ENCODE data around the gene INPP4A. TPM values are rescaled to one million over a fixed set of nuclear protein-coding genes. Genes with fewer than 3 reads are reported as not detected.

INPP4A gene
- polyA plus RNA-seq, 1 of the 3 experiments (the other 2 are of a cell fraction), result 15.0 TPM

GRCh38 chr2:98550165-98550564 is 105.5 kb downstream of the INPP4A start:
- Histone ChIP-seq H3K9me3 (no peaks in the 10 kb centered on the region), H3K9me2 (no peaks in the 10 kb centered on the region), H3K4me3 (ENCODE audit: low read depth in 2 of 2, low read length in 1 of 2) (no peak overlapping the region), H3K27me3 (ENCODE audit: insufficient read depth) (no peaks in the 10 kb centered on the region), H2AFZ (ENCODE audit: low read depth) (no peak overlapping the region), H3K79me2 (ENCODE audit: insufficient read depth) (no peaks in the 10 kb centered on the region), H3F3A (replicated peaks; ENCODE audit: insufficient read depth) (no peaks in the 10 kb centered on the region), H3K9ac (no peak overlapping the region), H3K36me3 (replicated peaks in 1 of 2; ENCODE audit: control insufficient read depth in 1 of 2, insufficient read depth in 2 of 2, low read length in 1 of 2) (peaks cover 5 to 46% of the 10 kb centered on the region in 2 experiments), H3K4me2 (no peak overlapping the region), H3K27ac (ENCODE audit: low read depth in 2 of 2, low read length in 1 of 2) (no peak overlapping the region), H3K4me1 (ENCODE audit: control insufficient read depth in 1 of 2, insufficient read depth in 2 of 2, low read depth in 1 of 2, low read length in 1 of 2) (no peaks in the 10 kb centered on the region), H4K20me1 (ENCODE audit: insufficient read depth) (no peaks in the 10 kb centered on the region)
- TF ChIP-seq TEAD4 (IDR thresholded peaks at IDR 0.05; ENCODE audit: borderline replicate concordance, insufficient read depth), result no peak
- TF ChIP-seq, protein P1, sequence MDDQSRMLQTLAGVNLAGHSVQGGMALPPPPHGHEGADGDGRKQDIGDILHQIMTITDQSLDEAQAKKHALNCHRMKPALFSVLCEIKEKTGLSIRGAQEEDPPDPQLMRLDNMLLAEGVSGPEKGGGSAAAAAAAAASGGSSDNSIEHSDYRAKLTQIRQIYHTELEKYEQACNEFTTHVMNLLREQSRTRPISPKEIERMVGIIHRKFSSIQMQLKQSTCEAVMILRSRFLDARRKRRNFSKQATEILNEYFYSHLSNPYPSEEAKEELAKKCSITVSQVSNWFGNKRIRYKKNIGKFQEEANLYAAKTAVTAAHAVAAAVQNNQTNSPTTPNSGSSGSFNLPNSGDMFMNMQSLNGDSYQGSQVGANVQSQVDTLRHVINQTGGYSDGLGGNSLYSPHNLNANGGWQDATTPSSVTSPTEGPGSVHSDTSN (IDR thresholded peaks at IDR 0.05), result no peak
- TF ChIP-seq YY1 (IDR thresholded peaks at IDR 0.05; ENCODE audit: low read depth), result no peak
- no peak for TF ChIP-seq POLR2AphosphoS5 (IDR thresholded peaks at IDR 0.05; ENCODE audit: low read depth, low read length)
- no peak for DNase-seq
- POLR2A ChIA-PET, result no interaction called here
- CTCF ChIA-PET, result interaction anchor here (1.0 kb wide), 1 partner anchor 19 kb away, joined by 4 read pairs; no protein-coding TSS in a partner anchor
- WGBS (ENCODE audit: low lambda C conversion rate), result 100% methylated on average over 2 of the region's 4 CpGs

DNA sequence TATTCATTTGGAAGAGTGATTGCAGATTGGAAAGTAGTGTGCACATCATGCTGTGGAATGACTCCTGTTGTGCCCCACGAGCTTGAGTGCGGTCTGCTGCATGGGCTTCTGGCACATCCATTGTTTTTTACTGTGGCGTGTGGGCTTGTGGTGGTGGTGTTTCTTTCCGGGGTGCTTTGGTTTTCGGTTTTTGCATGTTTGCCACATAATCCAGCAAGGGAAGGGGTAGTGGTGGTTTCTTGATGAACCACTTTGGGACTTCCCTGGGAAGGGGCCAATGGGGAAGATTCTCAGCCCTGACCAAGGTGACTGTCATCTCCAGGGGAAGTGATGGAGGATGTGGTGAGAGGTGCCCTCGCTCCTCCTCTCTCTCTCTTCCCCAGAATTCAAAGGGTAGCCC is 106.7 kb downstream of the INPP4A start:
- TF ChIP-seq IRF3 (IDR thresholded peaks at IDR 0.05; ENCODE audit: low read depth, low read length), result no peak
- TF ChIP-seq RAD21 (IDR thresholded peaks at IDR 0.05; ENCODE audit: low read length), result no peak
- TF ChIP-seq, protein P1 (IDR thresholded peaks at IDR 0.05), result no peak
- no peak for TF ChIP-seq NFIC (IDR thresholded peaks at IDR 0.05; ENCODE audit: borderline replicate concordance)
- no peak for TF ChIP-seq REST (IDR thresholded peaks at IDR 0.05; ENCODE audit: low read depth, low read length)
- TF ChIP-seq FOXJ3 (CRISPR knock-in tag; IDR thresholded peaks at IDR 0.05), result no peak
- Histone ChIP-seq H3K27me3 (ENCODE audit: insufficient read depth) (no peaks in the 10 kb centered on the region), H3K4me2 (no peak overlapping the region), H3K9me2 (no peaks in the 10 kb centered on the region), H3K9ac (no peak overlapping the region), H3F3A (replicated peaks; ENCODE audit: insufficient read depth) (no peaks in the 10 kb centered on the region), H3K4me3 (ENCODE audit: low read depth in 2 of 2, low read length in 1 of 2) (no peak overlapping the region), H2AFZ (ENCODE audit: low read depth) (no peak overlapping the region), H3K4me1 (ENCODE audit: control insufficient read depth in 1 of 2, insufficient read depth in 2 of 2, low read depth in 1 of 2, low read length in 1 of 2) (peaks cover 0 to 3% of the 10 kb centered on the region in 2 experiments; a peak in 1 of 4 replicates), H3K27ac (ENCODE audit: low read depth in 2 of 2, low read length in 1 of 2) (no peak overlapping the region), H3K9me3 (no peaks in the 10 kb centered on the region), H4K20me1 (ENCODE audit: insufficient read depth) (no peaks in the 10 kb centered on the region), H3K79me2 (ENCODE audit: insufficient read depth) (no peaks in the 10 kb centered on the region), H3K36me3 (replicated peaks in 1 of 2; ENCODE audit: control insufficient read depth in 1 of 2, insufficient read depth in 2 of 2, low read length in 1 of 2) (peaks cover 5 to 48% of the 10 kb centered on the region in 2 experiments)
- POLR2A ChIA-PET, result no interaction called here
- WGBS (ENCODE audit: low lambda C conversion rate), result 98% methylated on average over 6 of the region's 6 CpGs
- CTCF ChIA-PET, result interaction anchor here (1.0 kb wide), 1 partner anchor 18 kb away, joined by 4 read pairs; no protein-coding TSS in a partner anchor
- DNase-seq, result no peak

Measured in SK-N-SH (cell line).